ENCODE data around the gene LRRC7.
A peak's percentile ranks its signal among the peaks of the same experiment; 100 is the strongest.
"Not testable (repeated sequence)": the region's sequence is repeated elsewhere in the genome, so short reads cannot be mapped to it uniquely, and the experiment has no call there.

LRRC7 gene

GRCh38 chr1:69697340-69697739 lies 129.6 kb downstream of the LRRC7 start:
- DNase-seq (ENCODE audit: low read depth in 2 of 2) = no peak

GRCh38 chr1:69700770-69701169 lies 133.0 kb downstream of the LRRC7 start:
- DNase-seq (ENCODE audit: low read depth in 2 of 2) = peak in 1 of 2 experiments; percentile 5

GRCh38 chr1:69702085-69702484 lies 134.4 kb downstream of the LRRC7 start:
- DNase-seq (ENCODE audit: low read depth in 2 of 2) = no peak

- no peak for DNase-seq (ENCODE audit: low read depth in 2 of 2)
Observed at GRCh38 chr1:69706473-69706872, 138.8 kb downstream of the LRRC7 start.

- no peak for DNase-seq (ENCODE audit: low read depth in 2 of 2)
Observed at GRCh38 chr1:69707103-69707502, 139.4 kb downstream of the LRRC7 start.

- DNase-seq (ENCODE audit: low read depth in 2 of 2) = no peak
Observed at GRCh38 chr1:69710484-69711189, 142.9 kb downstream of the LRRC7 start.

GRCh38 chr1:69711190-69711930 lies 143.6 kb downstream of the LRRC7 start:
- no peak for DNase-seq (ENCODE audit: low read depth in 2 of 2)

GRCh38 chr1:69717834-69718233 lies 150.1 kb downstream of the LRRC7 start:
- DNase-seq (ENCODE audit: low read depth in 2 of 2) = not testable (repeated sequence)

- DNase-seq (ENCODE audit: low read depth in 2 of 2) = no peak
Observed at GRCh38 chr1:69728206-69728605, 160.5 kb downstream of the LRRC7 start.

- DNase-seq (ENCODE audit: low read depth in 2 of 2) = no peak
Observed at GRCh38 chr1:69733061-69733460, 165.3 kb downstream of the LRRC7 start.

- DNase-seq (ENCODE audit: low read depth in 2 of 2) = peak; percentile 55 to 65
Observed at GRCh38 chr1:69737527-69738185, 169.9 kb downstream of the LRRC7 start.

- DNase-seq (ENCODE audit: low read depth in 2 of 2) = no peak
Observed at GRCh38 chr1:69738458-69739250, 170.9 kb downstream of the LRRC7 start.

GRCh38 chr1:69739251-69739605 lies 171.5 kb downstream of the LRRC7 start:
- peak in 1 of 2 experiments; percentile 9 for DNase-seq (ENCODE audit: low read depth in 2 of 2)

GRCh38 chr1:69743146-69743545 lies 175.4 kb downstream of the LRRC7 start:
- DNase-seq (ENCODE audit: low read depth in 2 of 2) = no peak

GRCh38 chr1:69744381-69744780 lies 176.7 kb downstream of the LRRC7 start:
- DNase-seq (ENCODE audit: low read depth in 2 of 2) = no peak

- DNase-seq (ENCODE audit: low read depth in 2 of 2) = no peak
Observed at GRCh38 chr1:69747207-69747606, 179.5 kb downstream of the LRRC7 start.

- no peak for DNase-seq (ENCODE audit: low read depth in 2 of 2)
Observed at GRCh38 chr1:69750638-69751037, 182.9 kb downstream of the LRRC7 start.

- peak in 1 of 2 experiments; percentile 3 for DNase-seq (ENCODE audit: low read depth in 2 of 2)
Observed at GRCh38 chr1:69752831-69753230, 185.1 kb downstream of the LRRC7 start.

GRCh38 chr1:69754521-69754920 lies 186.8 kb downstream of the LRRC7 start:
- no peak for DNase-seq (ENCODE audit: low read depth in 2 of 2)

- DNase-seq (ENCODE audit: low read depth in 2 of 2) = no peak
Observed at GRCh38 chr1:69755647-69756046, 187.9 kb downstream of the LRRC7 start.

- no peak for DNase-seq (ENCODE audit: low read depth in 2 of 2)
Observed at GRCh38 chr1:69765951-69766350, 198.2 kb downstream of the LRRC7 start.
